Right lobe of liver (tissue), 6 donors: Measurements from ENCODE around the gene STX11. TPM values are rescaled to one million over a fixed set of nuclear protein-coding genes. Genes with fewer than 3 reads are reported as not detected.
"Not testable (repeated sequence)": the region's sequence is repeated elsewhere in the genome, so short reads cannot be mapped to it uniquely, and the experiment has no call there.

Experiments used
- ATAC-seq, 4 donors: fragments of 200-7000 bp; cut with Tn5 transposase; one replicate each; pipeline ENCODE4 v1.9.1; 2020; ENCODE audit warnings: mild to moderate bottlenecking in 4 of 4, moderate library complexity in 4 of 4
- DNase-seq, 3 donors: peaks; one replicate each; pipeline ENCODE4 v3.0.0-alpha.2; 2020
- H3K27ac ChIP-seq, 3 donors: fragments of 200-600 bp; one replicate each; pipeline ENCODE4 v1.8.0; 2022
- H3K27me3 ChIP-seq, 2 donors: fragments of 200-600 bp; one replicate each; pipeline ENCODE4 v1.8.0; 2022
- H3K36me3 ChIP-seq, 4 donors: fragments of 200-600 bp; sonication (generic) in 1 of 4; one replicate each; pipeline versions ENCODE4 v1.5.1 to v1.8.0; 2017 to 2022; ENCODE audit warnings: control low read depth in 1 of 4
- H3K4me1 ChIP-seq, 4 donors: fragments of 200-600 bp; sonication (generic) in 1 of 4; one replicate each; pipeline versions ENCODE4 v1.5.1 to v1.8.0; 2017 to 2022; ENCODE audit warnings: control low read depth in 1 of 4
- H3K4me3 ChIP-seq, 3 donors: fragments of 200-600 bp; one replicate each; pipeline ENCODE4 v1.8.0; 2022
- H3K9me3 ChIP-seq, 4 donors: fragments of 200-600 bp; sonication (generic) in 1 of 4; one replicate each; pipeline versions ENCODE4 v1.5.1 to v1.8.0; 2017 to 2022; ENCODE audit warnings: control low read depth in 1 of 4
- CTCF ChIP-seq, 4 donors: fragments of 200-600 bp in 3 of 4; fragments of 450-650 bp in 1 of 4; IDR thresholded peaks; one replicate each; pipeline versions ENCODE4 v1.5.1 to v1.8.0; 2016 to 2022; ENCODE audit warnings: antibody characterized with exemption in 4 of 4, mild to moderate bottlenecking in 2 of 4
- POLR2A ChIP-seq: fragments of 450-650 bp; IDR thresholded peaks from one replicate; pipeline ENCODE4 v1.6.1; 2017; ENCODE audit warnings: antibody characterized with exemption, mild to moderate bottlenecking
- WGBS: methylation state at CpG from one replicate; pipeline ENCODE4 v1.1.6; 2018; ENCODE audit warnings: low coverage, low lambda C conversion rate; ENCODE audit not compliant: insufficient coverage; ENCODE audit errors: missing lambda C conversion rate; 5-methylcytosine and 5-hydroxymethylcytosine counted together
- intact Hi-C, 2 donors: fragments of 100-400 bp; cut with DNase I; formaldehyde crosslinking; loops; one replicate each; pipeline versions ENCODE4 v1.11.2 to v1.14.1; 2022
- total RNA-seq, 6 experiments: library from RNA; depleted of rRNA in 2 of 6; stranded (reverse); fragments of >200 nt in 2 of 6; fragmentation: NEBNext Ultra II Directional in 3 of 6; extraction: Animal tissue kit (Norgen Biotek cat#: 25700) in 3 of 6; gene quantifications; one replicate each; pipeline versions ENCODE4 v1.1.0 to v1.2.4, GENCODE V29; 2016 to 2023
- donor health status: DM: no; HTN: yes; CAD: no.
- donor health status: DM: no; HTN: no; CAD: no.
- donor health status: DM: no; HTN: no; CAD: no.
- donor health status: DM: no; HTN: yes; CAD: no.
- donor health status: DM: no; HTN: yes; CAD: no.

STX11 gene
- total RNA-seq, 6 experiments from 2014 or later, result 0.86 to 7.4 (median 4.1) TPM

GRCh38 chr6:144176043-144176442, 25.7 kb downstream of the STX11 start:
- no peaks in the 10 kb centered on the region for H3K9me3 ChIP-seq
- no peak for DNase-seq
- no peaks in the 10 kb centered on the region for H3K36me3 ChIP-seq
- H3K4me1 ChIP-seq, result no peaks in the 10 kb centered on the region
- WGBS, result 78% methylated on average over 5 of the region's 5 CpGs
- H3K27ac ChIP-seq, result no peak overlapping the region
- no peak overlapping the region for H3K4me3 ChIP-seq
- no peak for TF ChIP-seq POLR2A
- H3K27me3 ChIP-seq, result no peaks in the 10 kb centered on the region
- intact Hi-C loops, result no loop called here
- ATAC-seq, result no peak

- no peaks in the 10 kb centered on the region for H3K9me3 ChIP-seq
- 74% methylated on average over 3 of the region's 3 CpGs for WGBS
- H3K4me1 ChIP-seq, result no peaks in the 10 kb centered on the region
- ATAC-seq, result no peak
- H3K4me3 ChIP-seq, result no peak overlapping the region
- no peak overlapping the region for H3K27ac ChIP-seq
- no peak for DNase-seq
- intact Hi-C loops, result no loop called here
- H3K27me3 ChIP-seq, result no peaks in the 10 kb centered on the region
- no peaks in the 10 kb centered on the region for H3K36me3 ChIP-seq
- TF ChIP-seq CTCF (IDR thresholded peaks at IDR 0.05) (no peak), POLR2A (no peak)
Measured at GRCh38 chr6:144177726-144178125, 27.4 kb downstream of the STX11 start.

- Histone ChIP-seq H3K9me3 (no peaks in the 10 kb centered on the region), H3K27me3 (no peaks in the 10 kb centered on the region), H3K4me1 (no peaks in the 10 kb centered on the region), H3K27ac (no peak overlapping the region), H3K36me3 (no peaks in the 10 kb centered on the region), H3K4me3 (no peak overlapping the region)
- 74% methylated on average over 3 of the region's 3 CpGs for WGBS
- DNase-seq (no peak), ATAC-seq (no peak)
- intact Hi-C loops, result no loop called here
- TF ChIP-seq POLR2A (no peak), CTCF (IDR thresholded peaks at IDR 0.05) (no peak)
Measured at GRCh38 chr6:144178323-144178722, 28.0 kb downstream of the STX11 start.

GRCh38 chr6:144179237-144179636, 28.9 kb downstream of the STX11 start:
- Histone ChIP-seq H3K9me3 (no peaks in the 10 kb centered on the region), H3K27me3 (no peaks in the 10 kb centered on the region), H3K4me1 (no peaks in the 10 kb centered on the region), H3K36me3 (no peaks in the 10 kb centered on the region), H3K27ac (no peak overlapping the region), H3K4me3 (no peak overlapping the region)
- WGBS, result 77% methylated on average over 4 of the region's 4 CpGs
- TF ChIP-seq CTCF (IDR thresholded peaks at IDR 0.05), result no peak
- TF ChIP-seq POLR2A, result no peak
- intact Hi-C loops, result no loop called here
- ATAC-seq (no peak), DNase-seq (no peak)

- intact Hi-C loops, result no loop called here
- Histone ChIP-seq H3K27me3 (no peaks in the 10 kb centered on the region), H3K4me3 (no peak overlapping the region), H3K36me3 (no peaks in the 10 kb centered on the region), H3K9me3 (no peaks in the 10 kb centered on the region), H3K27ac (no peak overlapping the region), H3K4me1 (no peaks in the 10 kb centered on the region)
- 70% methylated on average over 2 of the region's 2 CpGs for WGBS
- TF ChIP-seq CTCF (IDR thresholded peaks at IDR 0.05) (no peak), POLR2A (no peak)
- DNase-seq (no peak), ATAC-seq (no peak)
Measured at GRCh38 chr6:144179828-144180227, 29.5 kb downstream of the STX11 start.

GRCh38 chr6:144180354-144180753, 30.0 kb downstream of the STX11 start:
- 100% methylated on average over 1 of the region's 1 CpG for WGBS
- H3K36me3 ChIP-seq, intact Hi-C loops, DNase-seq, H3K4me1 ChIP-seq, H3K9me3 ChIP-seq, H3K27ac ChIP-seq, ATAC-seq, H3K27me3 ChIP-seq, H3K4me3 ChIP-seq: not testable (repeated sequence)
